Stimulated activated CD8-positive, alpha-beta memory T cell treated with anti-CD3 and anti-CD28 coated beads, Interleukin-7, amount 100 ng/mL, for 4 hours (primary cell): ENCODE data around the gene HCN2.
"Not testable (repeated sequence)": the region's sequence is repeated elsewhere in the genome, so short reads cannot be mapped to it uniquely, and the experiment has no call there.

Experiments used
- DNase-seq, 2 donors: peaks; one replicate each; pipeline ENCODE4 v3.0.0-alpha.2; 2020; ENCODE audit warnings: low read depth in 2 of 2

HCN2 gene

DNA sequence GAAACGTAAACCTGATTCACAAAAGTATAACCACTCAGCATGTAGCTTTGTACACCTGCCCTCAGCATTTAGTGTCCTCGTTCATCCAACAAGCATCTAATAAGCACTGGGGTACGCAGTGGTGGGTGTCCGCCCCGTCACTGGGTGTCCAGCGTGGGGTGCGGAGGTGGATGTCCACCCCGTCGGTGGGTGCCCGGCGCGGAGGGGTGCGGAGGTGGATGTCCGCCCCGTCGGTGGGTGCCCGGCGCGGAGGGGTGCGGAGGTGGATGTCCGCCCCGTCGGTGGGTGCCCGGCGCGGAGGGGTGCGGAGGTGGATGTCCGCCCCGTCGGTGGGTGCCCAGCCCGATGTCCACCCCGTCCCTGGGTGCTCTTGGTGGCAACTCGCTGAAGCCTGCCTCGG is 4.5 kb upstream of the HCN2 start:
- DNase-seq: not testable (repeated sequence)

DNA sequence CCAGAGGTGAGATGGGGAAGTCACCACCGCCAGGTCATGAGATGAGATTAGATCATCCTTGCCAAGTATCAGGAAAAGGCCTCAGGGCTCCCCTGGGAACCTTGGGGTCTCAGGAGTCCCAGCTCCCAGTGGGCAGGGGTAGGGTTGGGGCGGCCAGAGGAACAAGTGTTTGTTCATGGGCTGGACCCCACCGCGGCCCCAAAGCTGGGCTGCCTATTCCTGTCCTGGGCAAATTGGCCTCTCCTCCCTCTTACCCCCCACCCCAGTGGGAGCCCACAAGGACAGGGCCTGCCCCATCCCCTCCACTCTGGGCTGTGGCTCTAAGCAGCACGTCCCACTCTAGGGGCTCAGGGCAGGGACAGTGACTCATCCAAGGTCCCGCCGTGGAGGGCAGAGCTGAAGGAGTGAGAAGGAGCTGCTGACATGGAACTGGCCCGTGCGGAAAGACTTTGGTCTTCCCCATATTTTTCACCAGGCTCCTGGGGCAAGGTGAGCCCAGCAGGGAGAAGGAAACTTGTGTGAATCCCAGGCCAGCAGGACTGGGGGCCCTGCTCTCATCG is 4.0 kb upstream of the HCN2 start:
- no peak for DNase-seq

DNA sequence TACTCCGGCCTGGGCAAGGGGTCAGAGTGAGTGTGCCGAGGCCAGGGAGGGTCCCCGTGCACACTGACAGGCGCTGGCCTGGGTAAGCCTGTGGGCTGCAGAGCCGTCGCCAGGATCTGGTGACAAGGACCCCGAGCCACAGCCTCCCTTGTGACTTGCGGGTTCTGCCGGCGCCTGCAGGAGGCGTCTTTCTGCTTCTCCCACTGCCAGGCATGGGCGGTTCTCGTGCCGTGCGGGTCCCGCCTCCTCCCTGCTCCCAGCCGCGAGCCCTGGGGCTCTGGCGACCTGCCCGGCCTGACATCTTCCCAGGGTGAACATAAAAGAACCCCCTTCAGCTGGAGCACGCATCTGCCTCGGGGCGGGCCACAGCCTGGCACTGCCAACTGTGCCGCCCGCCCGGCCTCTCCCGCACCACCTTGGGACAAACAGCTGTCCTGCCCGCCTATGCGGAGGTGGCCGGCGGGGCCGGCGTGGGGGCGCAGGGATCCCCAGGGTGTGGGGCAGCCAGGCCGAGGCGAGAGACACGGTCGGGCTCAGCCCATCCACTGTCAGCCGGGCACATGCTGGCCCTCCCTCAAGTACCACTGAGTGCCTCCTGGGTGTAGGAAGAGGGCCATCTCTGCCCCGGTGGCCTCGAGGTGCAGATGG is 1.5 kb upstream of the HCN2 start:
- peak; percentile 43 to 48 for DNase-seq

DNA sequence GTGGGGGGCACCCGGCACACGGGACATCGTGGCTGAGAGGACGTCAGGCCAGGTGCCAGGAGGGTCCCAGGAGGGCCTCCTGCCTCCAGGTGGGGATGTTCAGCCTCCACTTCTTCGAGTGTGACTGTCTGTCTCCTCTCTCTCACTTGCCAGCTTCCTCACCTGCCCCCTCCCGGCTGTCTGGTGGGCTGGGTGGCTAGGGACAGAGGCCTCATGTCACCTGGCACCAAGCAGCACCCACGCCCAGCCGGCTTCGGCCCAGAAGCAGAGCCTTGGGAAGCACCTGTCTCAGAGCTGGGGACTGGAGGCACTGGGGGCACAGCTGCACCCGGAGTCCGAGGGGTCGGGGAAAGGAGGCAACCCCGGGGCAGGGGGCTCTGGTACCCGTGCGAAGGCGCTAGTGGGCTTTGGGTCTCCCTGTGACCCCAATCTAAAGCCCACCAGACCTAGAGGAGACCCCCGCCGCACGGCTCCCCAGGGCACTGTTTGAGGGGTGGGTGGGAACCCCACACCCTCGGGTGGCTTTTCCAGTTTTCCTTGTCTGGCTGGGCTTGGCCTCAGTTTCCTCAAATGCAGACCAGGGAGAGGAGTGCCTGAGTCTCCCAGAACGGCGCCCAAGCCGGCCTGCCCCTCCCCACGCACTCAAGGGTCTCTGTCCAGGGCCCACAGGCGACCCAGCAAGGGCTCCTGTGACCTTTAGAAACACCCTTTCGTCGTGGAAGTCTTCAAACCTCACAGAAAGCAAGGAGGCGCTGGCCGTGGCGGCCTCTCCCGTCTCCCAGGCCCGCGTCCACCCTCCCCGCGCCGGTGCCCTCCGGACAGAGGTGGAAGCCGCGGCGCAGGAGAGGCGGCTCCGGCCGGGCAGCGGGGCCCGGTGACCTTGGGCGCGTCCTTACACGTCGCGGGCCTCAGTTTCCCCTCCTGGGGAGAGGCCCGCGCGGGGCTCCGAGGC is 664 bp upstream of the HCN2 start:
- DNase-seq: no peak

DNA sequence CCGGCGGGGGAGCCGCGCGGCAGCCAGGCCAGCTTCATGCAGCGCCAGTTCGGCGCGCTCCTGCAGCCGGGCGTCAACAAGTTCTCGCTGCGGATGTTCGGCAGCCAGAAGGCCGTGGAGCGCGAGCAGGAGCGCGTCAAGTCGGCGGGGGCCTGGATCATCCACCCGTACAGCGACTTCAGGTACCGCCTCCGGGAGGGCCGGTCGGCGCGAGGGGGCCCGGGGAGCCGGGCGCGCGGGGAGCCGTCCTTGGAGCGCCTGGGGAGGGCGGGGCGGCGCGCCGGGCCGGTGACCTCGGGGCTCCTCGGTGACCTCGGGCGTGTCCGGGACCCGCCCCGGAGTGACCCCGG is 690 bp downstream of the HCN2 start:
- no peak for DNase-seq

DNA sequence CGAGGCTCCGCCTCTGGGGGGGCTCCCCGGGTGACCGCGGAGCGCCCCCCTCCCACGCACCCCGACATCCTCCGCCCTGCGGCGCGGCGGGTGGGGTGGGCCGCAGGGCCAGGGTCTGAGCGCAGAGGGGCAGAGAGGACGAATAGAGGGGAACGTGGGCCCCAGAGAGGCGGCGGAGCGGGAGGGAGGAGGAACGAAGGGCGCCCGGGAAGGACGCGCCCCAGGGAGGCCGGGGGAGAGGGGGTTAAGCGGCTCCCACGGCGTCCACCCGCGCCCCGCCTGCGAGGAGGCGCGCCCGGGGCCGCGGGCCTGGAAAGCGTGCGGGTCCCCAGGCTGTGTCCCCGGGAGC is 1.0 kb downstream of the HCN2 start:
- no peak for DNase-seq

DNA sequence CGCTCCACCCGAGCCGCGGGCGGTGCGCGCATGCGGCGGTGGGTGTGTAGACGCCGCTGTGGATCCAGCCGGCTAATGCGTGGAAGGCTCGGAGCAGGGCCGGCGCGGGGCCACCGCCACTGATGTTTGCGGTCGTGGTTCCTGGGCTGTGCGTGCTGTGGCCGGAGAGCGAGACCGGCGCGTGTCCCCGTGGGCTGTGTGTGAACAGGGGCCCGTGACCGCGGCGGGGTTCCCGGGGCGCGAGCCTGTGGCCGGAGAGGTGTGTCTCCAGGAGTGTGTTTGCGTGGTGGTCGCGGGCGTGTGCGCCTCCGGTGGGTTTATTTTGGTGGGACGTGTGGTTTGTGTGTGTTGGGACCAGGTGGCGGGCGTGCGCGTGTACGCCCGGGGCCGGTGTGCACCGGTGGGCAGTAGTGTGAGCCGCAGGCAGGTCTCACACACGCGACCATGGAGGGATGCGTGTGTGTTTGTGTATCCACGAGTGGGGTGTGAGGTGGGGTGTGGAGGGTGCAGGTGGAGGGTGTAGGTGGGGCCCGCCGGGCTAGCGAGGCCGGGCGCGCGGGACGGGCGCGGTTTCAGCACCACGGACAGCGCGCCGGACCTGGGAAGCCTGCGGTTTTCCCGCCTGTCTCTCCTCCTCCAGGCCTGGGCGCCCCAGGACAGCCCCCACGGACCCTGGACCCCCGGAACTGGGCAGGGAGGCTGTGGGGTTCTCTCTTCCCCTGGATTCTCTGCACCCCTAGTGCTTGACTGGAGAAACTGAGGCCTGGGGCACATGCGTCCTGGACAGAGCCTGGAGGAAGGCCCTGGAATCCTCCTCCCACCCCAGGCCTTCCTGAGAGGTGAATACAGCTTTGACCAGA is 1.6 kb downstream of the HCN2 start:
- no peak for DNase-seq

DNA sequence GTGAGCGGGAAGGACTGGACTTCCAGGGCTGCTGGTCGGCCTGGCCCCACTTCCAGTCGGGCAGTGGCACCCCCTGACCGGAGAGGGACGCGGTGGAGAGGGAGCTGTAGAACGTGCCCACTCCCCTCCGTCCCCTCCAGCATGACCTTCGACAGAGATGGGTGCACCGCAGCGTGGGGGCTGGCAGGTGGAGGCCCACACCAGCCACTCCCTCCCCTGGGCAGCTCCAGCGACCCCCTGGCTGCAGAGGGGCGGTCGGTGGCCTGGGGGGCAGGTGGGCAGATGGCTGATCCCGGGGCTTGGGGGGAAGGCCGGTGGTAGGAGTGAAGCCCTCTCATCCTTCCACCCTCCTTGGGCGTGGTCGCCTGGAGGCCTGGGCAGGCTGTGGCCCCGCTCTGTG is 2.4 kb downstream of the HCN2 start:
- no peak for DNase-seq

DNA sequence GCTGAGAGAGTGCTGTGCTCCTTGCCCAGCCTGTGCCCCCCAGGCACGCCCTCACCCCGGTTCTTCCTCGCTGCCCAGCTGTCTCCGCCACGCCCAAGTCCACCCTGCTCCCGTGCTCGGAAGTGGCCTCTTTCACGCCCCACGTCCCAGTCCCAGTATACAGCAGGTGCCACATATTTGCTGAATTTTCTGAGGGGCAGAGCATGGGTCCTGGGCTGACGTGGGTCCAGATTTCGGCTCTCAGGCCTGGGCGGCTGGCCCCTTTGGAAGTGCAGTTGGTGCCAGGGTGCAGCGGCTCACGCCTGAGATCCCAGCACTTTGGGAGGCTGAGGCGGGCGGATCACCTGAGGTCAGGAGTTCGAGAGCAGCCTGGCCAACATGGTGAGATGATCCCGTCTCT is 3.4 kb downstream of the HCN2 start:
- no peak for DNase-seq

DNA sequence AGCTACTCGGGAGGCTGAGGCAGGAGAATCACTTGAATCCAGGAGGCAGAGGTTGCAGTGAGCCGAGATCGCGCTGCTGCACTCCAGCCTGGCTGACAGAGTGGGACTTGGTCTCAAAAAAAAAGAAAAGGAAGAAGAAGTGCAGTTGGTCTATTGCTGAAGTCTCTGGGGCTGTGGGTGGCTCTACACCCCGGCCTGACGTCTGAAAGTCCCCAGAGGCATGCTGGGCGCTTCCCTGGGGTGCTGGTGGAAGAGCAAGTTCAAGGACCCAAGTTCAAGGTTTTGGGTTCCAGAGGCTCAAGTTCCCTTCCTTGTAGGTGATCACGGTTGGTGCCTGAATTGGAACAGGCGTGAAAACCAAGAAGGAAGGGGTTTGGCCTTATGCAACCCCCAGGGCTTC is 3.8 kb downstream of the HCN2 start:
- no peak for DNase-seq

DNA sequence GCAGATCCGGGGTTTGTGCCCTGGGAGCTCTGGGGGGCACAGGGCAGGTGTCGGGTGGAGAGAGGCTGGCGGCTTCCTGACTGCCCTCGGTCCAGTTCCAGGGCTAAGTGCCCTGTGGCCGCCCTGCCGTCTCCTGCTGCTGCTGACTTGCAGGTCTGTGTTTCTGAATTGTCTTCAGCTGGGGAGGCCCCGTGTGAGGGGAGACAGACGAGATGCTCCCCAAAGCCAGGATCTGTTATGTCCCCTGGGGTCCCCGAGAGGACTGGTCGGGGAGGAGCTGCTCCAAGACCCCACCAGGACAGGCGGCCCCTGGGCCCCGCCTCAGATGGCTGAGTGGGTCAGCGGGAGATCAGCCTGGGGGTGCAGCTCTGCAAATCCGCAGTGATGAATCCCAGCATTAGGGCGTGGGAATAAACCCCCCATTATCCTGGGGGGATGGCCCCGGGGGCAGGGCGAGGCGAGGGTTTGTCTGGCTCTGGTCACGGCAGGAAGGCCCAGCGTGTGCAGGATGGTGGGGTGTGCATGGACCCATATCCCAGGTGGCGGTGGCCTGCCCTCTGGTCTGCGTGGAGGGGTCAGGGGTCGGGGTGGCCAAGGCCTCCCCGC is 4.7 kb downstream of the HCN2 start:
- no peak for DNase-seq

DNA sequence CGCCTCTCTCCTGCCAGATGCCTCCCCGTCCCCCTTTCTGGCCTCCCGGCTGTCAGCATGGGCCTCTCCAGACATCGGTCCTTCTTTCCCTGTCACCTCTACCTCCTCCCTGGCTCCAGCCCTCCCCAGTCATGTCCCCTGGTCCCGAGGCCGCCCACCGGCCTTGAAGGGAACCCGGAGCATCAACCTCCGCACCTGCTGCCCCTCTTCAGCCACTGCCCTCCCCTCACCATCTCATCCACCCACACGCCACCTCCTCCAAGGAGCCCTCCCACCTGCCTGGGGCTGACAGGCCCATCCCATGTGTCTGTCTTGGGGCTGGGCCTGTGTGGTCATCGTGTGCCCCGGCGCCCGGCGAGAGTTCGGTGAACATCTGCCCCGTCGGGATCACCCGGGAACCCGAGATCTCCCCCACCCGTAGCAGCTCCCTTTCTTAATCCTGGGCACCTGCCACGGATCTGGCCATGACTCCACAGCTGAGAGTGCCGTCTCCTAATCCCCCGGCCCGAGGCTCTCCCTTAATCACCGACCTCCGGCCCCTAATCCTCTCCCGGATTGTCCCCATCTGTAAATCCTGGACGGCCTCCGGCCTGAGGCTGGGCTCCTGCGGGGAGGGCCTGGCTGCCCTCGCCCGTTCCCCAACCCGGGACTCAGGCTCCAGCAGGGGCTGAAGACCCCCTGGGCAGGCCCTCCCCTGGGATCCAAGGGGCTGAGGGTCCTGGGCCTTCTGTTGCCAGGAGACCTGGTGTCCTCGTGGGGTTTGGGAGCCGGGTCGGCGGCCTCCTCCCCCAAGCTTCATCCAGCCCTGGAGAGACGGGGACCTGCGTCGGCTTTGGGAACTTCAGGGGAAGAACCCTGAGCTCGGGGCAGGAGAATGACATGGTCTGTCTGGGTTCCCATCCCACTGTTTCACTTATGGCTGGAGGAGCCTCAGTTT is 5.9 kb downstream of the HCN2 start:
- DNase-seq: no peak

DNA sequence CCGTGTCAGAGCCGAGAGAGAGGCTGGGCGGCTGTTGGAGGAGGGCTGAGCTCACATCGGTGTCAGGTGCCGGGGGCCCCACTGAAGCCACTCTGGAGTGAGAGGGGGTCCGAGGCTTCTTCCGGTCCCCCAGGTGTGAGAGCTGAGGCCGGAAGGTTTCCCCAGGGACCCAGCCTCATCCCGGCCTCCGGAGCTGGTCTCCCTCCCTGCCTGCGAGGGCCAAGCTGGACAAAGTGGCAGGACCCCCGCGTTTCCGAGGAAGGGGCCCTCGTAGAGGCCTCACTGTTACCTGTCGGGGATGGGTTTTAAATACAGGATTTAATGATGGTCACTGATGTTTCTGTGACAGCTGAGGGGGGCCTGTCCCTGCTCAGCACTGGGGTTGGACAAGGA is 6.6 kb downstream of the HCN2 start:
- no peak for DNase-seq

DNA sequence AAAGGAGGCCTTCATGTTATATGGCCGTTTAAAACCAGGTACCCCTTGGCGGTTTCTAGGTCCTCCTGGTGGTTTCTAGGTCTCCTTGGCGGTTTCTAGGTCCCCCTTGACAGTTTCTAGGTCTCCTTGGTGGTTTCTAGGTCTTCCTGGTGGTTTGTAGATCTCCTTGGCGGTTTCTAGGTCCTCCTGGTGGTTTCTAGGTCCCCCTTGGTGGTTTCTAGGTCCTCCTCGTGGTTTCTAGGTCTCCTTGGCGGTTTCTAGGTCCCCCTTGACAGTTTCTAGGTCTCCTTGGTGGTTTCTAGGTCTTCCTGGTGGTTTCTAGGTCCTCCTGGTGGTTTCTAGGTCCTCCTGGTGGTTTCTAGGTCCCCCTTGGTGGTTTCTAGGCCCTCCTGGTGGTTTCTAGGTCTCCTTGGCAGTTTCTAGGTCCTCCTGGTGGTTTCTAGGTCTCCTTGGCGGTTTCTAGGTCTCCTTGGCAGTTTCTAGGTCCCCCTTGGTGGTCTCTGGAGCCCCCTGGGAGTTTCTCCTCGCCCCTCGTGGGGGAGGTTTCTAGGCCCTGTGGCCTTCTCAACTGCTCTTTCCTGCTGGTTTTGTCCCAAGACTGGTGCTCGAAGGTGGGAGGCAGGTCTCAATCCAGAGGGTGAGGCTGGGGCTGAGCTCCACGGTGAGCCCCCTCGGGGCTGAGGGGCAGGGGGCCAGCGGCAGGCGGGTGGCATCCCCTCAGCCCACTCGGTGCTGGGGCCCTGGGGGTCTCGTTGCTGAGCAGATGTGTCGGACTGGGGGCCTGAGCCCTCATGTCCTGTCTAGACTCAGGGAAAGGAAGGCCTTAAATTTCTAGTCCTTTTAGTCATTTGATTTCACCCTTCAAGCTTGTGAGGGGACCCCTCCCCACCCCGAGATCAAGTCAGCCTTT is 8.0 kb downstream of the HCN2 start:
- no peak for DNase-seq

DNA sequence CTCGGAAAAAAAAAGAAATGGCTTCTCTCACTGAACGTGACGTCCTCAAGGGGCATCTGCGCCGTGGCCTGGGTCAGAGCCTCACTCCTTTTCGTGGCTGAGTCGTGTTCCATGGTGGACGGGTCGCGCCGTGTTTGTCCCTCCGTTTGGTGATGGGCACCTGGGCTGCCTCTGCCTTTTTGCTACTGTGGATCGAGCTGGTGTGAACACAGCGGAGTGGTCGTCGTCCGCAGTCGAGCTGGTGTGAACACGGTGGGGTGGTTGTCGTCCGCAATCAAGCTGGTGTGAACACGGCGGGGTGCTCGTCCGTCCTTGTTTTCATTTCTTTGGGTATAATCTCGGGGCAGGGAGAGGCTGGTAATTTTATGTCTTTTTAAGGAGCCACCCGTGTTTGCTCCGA is 11.6 kb downstream of the HCN2 start:
- DNase-seq: no peak

DNA sequence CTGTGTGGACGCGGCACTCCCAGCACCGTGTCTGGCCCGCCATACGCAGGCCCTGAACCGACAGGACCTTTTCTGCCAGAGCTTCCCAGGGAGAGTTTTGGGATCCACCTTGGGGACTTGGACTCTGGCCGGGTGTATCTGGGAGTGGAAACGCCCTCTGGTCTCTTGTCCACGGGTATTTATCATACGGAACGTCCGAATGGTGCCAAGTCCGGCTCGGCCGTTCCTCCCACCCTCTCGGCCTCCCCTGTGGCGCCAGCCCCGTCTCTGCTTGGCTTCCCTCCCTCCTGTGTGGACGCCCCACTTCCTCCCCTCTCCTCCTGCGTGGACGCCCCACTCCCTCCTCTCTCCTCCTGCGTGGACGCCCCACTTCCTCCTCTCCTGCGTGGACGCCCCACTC is 12.1 kb downstream of the HCN2 start:
- DNase-seq: no peak

DNA sequence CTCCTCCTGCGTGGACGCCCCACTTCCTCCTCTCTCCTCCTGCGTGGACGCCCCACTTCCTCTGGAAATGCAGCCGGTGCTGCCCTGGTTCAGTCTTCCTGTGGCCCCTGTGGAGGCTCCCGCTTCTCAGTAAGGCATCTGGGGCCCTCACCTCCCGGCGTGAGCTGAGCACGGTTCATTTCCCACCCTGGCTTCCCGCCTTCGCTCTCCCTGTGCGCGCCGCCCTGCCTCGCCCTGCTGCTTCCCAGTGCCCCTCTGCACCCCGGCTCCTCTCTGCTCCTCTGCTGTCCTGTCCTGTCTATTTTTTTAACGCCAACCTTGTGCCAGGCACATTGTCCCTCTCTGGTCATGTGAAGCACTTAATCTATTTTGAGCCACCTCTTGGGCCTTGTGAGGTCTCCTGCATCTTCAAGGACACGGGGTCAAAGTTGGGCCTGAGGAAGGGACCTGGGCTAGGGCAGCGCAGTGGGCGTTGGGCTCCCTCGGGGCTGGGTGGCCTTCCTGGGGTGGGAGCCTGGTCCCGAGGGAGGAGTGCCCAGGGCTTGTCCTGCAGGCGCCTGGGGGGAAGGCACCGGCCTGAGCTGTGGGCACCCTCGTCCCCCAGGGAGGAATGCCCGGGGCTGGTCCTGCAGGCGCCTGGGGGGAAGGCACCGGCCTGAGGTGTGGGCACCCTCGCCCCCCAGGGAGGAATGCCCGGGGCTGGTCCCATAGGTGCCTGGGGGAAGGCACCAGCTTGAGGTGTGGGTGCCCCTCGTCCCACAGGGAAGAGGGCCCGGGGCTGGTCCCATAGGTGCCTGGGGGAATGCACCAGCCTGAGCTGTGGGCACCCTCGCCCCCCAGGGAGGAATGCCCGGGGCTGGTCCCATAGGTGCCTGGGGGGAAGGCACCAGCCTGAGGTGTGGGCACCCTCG is 13.0 kb downstream of the HCN2 start:
- DNase-seq: no peak

DNA sequence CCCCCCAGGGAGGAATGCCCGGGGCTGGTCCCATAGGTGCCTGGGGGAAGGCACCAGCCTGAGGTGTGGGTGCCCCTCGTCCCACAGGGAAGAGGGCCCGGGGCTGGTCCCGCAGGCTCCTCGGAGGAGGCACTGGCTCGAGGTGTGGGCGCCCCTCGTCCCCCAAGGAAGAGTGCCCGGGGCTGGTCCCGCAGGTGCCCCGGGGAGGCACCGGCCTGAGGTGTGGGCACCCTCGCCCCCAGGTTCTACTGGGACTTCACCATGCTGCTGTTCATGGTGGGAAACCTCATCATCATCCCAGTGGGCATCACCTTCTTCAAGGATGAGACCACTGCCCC is 13.6 kb downstream of the HCN2 start:
- DNase-seq: not testable (repeated sequence)

DNA sequence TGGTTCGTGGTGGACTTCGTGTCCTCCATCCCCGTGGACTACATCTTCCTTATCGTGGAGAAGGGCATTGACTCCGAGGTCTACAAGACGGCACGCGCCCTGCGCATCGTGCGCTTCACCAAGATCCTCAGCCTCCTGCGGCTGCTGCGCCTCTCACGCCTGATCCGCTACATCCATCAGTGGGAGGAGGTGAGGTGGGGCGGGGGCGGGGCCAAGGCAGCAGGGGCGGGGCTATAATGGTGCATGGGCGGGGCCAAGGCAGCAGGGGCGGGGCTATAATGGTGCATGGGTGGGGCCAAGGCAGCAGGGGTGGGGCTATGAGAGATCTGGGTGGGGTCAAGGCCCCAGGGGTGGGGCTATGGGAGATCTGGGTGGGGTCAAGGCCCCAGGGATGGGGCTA is 14.1 kb downstream of the HCN2 start:
- DNase-seq: not testable (repeated sequence)
